ENCODE measurements around the gene MARK2.

The MARK2 gene

DNA sequence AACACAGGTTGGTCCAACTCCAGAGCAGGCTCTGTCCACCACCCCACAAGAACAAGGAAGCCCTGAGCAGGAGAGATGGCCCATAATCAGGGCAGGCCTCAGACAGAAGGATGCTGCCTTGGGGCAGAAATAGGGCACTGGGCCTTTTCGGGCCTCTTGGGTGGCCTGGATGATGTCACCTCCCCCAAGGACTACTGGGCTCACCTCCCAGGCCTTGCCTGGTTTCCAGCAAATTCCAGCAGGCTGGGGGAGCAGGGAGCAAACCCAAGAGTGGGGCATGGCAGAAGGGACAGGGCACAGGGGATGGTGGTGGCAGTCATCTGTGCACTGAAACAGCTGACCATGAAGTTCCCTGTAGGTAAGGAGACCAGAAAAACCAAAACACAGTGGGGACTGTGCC lies 94.5 kb downstream of the MARK2 start:
- Histone ChIP-seq H3K27ac (ENCODE audit: low read depth, low read length) (no peak overlapping the region), H3K9ac (ENCODE audit: low read depth, low read length) (no peak overlapping the region), H3K27me3 (ENCODE audit: control insufficient read depth, insufficient read depth, low read length) (peaks cover 2% of the 10 kb centered on the region), H3K36me3 (ENCODE audit: control insufficient read depth, insufficient read depth, low read length) (no peaks in the 10 kb centered on the region), H3K9me3 (ENCODE audit: control insufficient read depth, insufficient read depth, low read length) (no peaks in the 10 kb centered on the region), H3K4me3 (ENCODE audit: low read depth, low read length) (no peak overlapping the region), H3K4me1 (ENCODE audit: control insufficient read depth, insufficient read depth, low read length) (no peaks in the 10 kb centered on the region)

DNA sequence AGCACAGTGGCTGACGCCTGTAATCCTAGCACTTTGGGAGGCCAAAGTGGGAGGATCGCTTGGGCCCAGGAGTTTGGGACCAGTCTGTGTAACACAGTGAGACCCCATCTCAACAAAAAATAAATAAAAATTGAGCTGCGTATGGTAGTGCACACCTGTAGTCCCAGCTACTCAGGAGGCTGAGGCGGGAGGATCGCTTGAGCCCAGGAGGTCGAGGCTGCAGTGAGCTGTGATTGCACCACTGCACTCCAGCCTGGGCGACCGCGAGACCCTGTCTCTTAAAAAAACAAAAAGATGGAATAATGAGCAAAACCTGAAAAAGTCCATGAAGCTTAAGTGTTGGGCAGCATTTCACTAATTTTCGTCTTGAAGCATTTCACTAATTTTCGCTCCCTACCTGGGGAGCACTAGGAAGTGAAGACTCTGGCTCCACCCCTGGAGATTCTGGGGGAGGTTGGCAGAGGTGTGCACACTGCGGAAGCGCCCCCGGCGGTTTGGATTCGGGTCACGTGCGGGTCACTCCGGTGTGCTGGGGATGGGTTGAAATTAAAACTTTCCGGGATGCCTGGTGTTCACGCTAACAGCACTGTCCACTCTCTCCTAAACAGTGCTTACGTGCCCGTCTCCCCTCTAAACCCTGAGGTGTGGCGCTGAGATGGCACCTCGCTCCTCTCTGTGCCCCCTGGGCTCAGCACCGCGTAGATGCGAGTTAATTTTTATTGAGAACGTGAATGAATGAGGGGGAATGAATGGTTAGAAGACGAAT lies 99.0 kb downstream of the MARK2 start:
- Histone ChIP-seq H3K9ac (ENCODE audit: low read depth, low read length) (no peak overlapping the region), H3K36me3 (ENCODE audit: control insufficient read depth, insufficient read depth, low read length) (peaks cover 5% of the 10 kb centered on the region), H3K27me3 (ENCODE audit: control insufficient read depth, insufficient read depth, low read length) (no peaks in the 10 kb centered on the region), H3K9me3 (ENCODE audit: control insufficient read depth, insufficient read depth, low read length) (no peaks in the 10 kb centered on the region), H3K4me3 (ENCODE audit: low read depth, low read length) (peak overlapping the region; percentile 86), H3K27ac (ENCODE audit: low read depth, low read length) (peak overlapping the region; percentile 89), H3K4me1 (ENCODE audit: control insufficient read depth, insufficient read depth, low read length) (no peaks in the 10 kb centered on the region)

DNA sequence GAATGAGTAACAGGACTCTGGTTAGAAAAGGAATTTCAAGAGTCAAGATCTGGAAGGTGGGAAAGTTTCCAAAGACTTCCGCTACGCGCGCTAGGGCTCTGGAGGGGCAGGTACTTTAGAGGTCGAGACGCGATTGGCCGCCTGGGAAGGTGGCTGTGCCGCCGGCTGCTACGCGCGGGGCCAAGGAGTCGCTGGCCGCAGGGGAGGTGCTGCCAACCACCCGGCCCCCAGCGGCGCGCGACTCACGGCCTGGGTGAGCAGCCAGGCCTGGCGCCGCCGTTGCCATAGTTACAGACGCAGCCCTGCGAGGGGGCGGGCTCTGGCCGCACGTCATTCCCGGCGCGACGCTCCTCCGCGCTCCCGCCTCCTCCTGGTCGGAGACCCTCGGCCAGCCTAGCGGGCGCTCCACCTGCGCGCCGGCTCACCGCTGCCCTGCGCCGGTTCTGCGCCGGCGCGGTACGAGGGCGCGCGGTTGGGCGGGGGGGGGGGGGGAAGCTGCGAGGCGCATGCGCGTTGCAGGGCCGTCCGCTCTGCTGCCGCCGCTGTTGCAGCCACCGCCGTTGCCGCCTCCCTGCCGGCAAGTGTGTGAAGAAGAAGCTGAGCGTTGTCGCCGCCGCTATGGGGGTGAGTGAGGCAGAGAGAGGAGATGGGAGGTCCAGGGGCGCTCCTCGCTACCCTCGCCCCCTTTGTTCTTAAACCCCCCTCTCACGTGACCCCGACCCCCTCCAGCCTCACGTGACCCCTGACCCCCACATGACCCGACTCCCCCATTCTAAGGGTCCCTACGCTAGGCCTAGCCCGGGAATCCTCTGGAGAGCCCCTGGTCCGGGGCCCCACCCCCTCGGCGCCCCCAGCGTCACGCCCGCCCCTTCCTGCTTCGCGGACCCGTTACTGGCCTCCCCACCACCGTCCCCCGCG lies 99.8 kb downstream of the MARK2 start, which contains the start of gene NAA40:
NAA40 (plus strand) TSS at position 524 of the 918 bp plus-strand sequence; CDS start at position 619, 95 bp downstream.
- H3K36me3 ChIP-seq (ENCODE audit: control insufficient read depth, insufficient read depth, low read length), result peaks cover 8% of the 10 kb centered on the region
- H3K27me3 ChIP-seq (ENCODE audit: control insufficient read depth, insufficient read depth, low read length), result no peaks in the 10 kb centered on the region
- H3K4me1 ChIP-seq (ENCODE audit: control insufficient read depth, insufficient read depth, low read length), result no peaks in the 10 kb centered on the region
- peak within 1 kb of the TSS; percentile 86 for H3K4me3 ChIP-seq (ENCODE audit: low read depth, low read length)
- H3K9me3 ChIP-seq (ENCODE audit: control insufficient read depth, insufficient read depth, low read length), result no peaks in the 10 kb centered on the region
- peak within 1 kb of the TSS; percentile 93 for H3K9ac ChIP-seq (ENCODE audit: low read depth, low read length)
- peak within 1 kb of the TSS; percentile 96 for H3K27ac ChIP-seq (ENCODE audit: low read depth, low read length)

DNA sequence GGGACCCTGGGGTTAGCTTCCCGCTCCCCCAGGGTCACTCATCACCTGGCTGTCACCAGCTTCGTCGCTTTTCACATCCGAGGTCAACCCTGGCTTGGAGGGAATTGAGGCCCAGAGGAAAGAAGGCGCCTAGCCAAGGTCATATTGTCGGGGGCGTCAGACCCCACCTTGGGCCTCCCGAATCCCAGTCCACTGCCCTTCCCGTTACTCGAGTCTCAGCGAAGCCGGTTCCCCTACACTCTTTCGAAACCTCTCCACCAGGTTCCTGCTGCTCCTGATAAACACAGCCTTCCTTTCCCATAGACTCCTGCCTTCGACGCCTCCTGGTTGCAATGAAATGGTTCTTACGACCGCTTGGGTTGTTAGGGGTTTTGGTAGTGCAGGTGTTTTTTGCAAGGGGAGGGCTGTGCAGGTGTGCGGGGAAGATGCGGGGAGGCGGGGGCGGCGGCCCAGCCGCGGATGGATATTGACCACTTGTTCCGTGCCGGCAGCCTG lies 100.5 kb downstream of the MARK2 start:
- peak overlapping the region; percentile 96 for H3K27ac ChIP-seq (ENCODE audit: low read depth, low read length)
- H3K4me1 ChIP-seq (ENCODE audit: control insufficient read depth, insufficient read depth, low read length), result no peaks in the 10 kb centered on the region
- H3K9me3 ChIP-seq (ENCODE audit: control insufficient read depth, insufficient read depth, low read length), result no peaks in the 10 kb centered on the region
- peak overlapping the region; percentile 37; the same call in 1 of the 2 replicates for H3K9ac ChIP-seq (ENCODE audit: low read depth, low read length)
- H3K36me3 ChIP-seq (ENCODE audit: control insufficient read depth, insufficient read depth, low read length), result peaks cover 8% of the 10 kb centered on the region
- no peaks in the 10 kb centered on the region for H3K27me3 ChIP-seq (ENCODE audit: control insufficient read depth, insufficient read depth, low read length)
- peak overlapping the region; percentile 83 for H3K4me3 ChIP-seq (ENCODE audit: low read depth, low read length)

DNA sequence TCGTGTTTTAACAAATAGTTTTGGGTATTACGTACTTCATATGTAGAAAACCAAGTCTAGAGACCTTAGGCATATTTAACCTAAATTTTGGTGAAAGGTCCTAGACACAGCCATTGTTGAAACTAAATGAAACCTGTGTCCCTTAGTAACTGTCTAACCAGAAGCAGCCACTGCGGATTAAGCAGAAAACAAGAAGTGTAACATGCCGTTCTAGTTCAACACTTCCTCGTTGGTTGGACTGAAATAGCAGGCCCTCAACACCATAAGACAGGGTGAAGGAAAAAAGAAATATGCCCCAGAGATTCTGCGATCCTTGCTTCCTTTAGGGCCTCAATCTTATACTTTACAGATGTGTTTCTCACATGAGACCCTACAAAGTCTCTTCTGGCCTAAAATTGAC lies 101.9 kb downstream of the MARK2 start:
- H3K4me3 ChIP-seq (ENCODE audit: low read depth, low read length), result no peak overlapping the region
- peaks cover 11% of the 10 kb centered on the region for H3K36me3 ChIP-seq (ENCODE audit: control insufficient read depth, insufficient read depth, low read length)
- no peak overlapping the region for H3K27ac ChIP-seq (ENCODE audit: low read depth, low read length)
- H3K9me3 ChIP-seq (ENCODE audit: control insufficient read depth, insufficient read depth, low read length), result no peaks in the 10 kb centered on the region
- no peak overlapping the region for H3K9ac ChIP-seq (ENCODE audit: low read depth, low read length)
- no peaks in the 10 kb centered on the region for H3K4me1 ChIP-seq (ENCODE audit: control insufficient read depth, insufficient read depth, low read length)
- no peaks in the 10 kb centered on the region for H3K27me3 ChIP-seq (ENCODE audit: control insufficient read depth, insufficient read depth, low read length)

DNA sequence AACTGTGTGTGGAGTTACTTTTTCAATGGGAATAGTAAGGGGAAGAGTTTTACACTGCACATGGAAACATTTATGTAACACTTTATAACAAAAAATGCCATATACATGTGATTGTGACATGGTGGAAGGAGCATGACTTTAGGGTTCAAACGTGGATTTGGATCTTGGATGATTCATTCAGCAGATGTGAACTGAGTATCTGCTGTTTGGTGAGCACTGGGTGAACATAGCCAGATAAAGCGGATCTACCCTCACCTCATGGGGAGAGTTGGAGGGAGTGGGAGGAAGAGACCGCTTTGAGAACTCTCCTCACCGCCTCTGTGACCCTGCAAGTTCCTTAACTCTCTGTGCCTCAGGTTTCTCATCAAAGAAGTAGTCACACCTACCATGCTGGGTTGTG lies 103.0 kb downstream of the MARK2 start:
- Histone ChIP-seq H3K9ac (ENCODE audit: low read depth, low read length) (no peak overlapping the region), H3K9me3 (ENCODE audit: control insufficient read depth, insufficient read depth, low read length) (no peaks in the 10 kb centered on the region), H3K4me3 (ENCODE audit: low read depth, low read length) (no peak overlapping the region), H3K27ac (ENCODE audit: low read depth, low read length) (no peak overlapping the region), H3K27me3 (ENCODE audit: control insufficient read depth, insufficient read depth, low read length) (no peaks in the 10 kb centered on the region), H3K4me1 (ENCODE audit: control insufficient read depth, insufficient read depth, low read length) (no peaks in the 10 kb centered on the region), H3K36me3 (ENCODE audit: control insufficient read depth, insufficient read depth, low read length) (peaks cover 22% of the 10 kb centered on the region)

DNA sequence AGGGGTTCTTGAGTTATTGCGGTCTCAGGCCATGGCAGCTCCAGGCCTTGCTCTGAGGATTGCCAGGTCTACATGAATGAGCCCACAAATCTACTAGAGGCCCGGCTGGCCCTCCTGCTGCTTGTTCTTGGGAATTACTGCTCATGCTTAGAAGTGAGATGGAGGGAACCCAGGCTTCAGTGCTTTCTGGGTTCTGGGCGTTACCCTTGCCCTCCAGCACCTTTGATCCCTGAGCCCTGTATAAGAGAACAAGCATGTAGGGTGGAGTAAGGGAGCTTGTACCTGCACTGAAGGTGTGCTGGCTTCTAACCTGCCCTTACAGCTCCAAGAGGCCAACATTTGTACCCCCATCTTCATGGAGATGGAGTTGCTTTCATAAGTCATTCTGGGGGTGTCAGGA lies 103.9 kb downstream of the MARK2 start:
- Histone ChIP-seq H3K4me3 (ENCODE audit: low read depth, low read length) (no peak overlapping the region), H3K4me1 (ENCODE audit: control insufficient read depth, insufficient read depth, low read length) (no peaks in the 10 kb centered on the region), H3K9ac (ENCODE audit: low read depth, low read length) (no peak overlapping the region), H3K27me3 (ENCODE audit: control insufficient read depth, insufficient read depth, low read length) (no peaks in the 10 kb centered on the region), H3K36me3 (ENCODE audit: control insufficient read depth, insufficient read depth, low read length) (peaks cover 27% of the 10 kb centered on the region), H3K27ac (ENCODE audit: low read depth, low read length) (no peak overlapping the region), H3K9me3 (ENCODE audit: control insufficient read depth, insufficient read depth, low read length) (no peaks in the 10 kb centered on the region)

DNA sequence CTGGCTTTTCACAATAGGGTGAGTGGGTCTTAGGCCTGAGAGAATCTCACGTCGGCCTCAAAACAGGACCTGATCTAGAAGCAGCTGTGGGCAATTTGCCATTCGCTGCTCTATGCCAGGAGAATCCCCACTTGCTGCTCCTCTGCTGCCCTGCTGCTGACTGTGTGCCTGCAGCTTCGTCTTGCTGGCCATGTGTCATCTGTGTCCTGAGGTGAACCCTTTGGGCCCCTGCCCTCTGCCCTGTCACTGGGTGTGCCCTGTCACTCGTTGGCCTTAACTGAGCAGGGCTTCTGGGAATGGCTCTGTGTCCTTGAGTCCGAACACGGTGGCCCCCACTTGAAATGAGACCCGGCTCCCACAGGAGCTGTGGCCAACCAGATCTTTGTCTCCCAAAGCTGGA lies 106.1 kb downstream of the MARK2 start:
- H3K27ac ChIP-seq (ENCODE audit: low read depth, low read length), result no peak overlapping the region
- H3K27me3 ChIP-seq (ENCODE audit: control insufficient read depth, insufficient read depth, low read length), result no peaks in the 10 kb centered on the region

DNA sequence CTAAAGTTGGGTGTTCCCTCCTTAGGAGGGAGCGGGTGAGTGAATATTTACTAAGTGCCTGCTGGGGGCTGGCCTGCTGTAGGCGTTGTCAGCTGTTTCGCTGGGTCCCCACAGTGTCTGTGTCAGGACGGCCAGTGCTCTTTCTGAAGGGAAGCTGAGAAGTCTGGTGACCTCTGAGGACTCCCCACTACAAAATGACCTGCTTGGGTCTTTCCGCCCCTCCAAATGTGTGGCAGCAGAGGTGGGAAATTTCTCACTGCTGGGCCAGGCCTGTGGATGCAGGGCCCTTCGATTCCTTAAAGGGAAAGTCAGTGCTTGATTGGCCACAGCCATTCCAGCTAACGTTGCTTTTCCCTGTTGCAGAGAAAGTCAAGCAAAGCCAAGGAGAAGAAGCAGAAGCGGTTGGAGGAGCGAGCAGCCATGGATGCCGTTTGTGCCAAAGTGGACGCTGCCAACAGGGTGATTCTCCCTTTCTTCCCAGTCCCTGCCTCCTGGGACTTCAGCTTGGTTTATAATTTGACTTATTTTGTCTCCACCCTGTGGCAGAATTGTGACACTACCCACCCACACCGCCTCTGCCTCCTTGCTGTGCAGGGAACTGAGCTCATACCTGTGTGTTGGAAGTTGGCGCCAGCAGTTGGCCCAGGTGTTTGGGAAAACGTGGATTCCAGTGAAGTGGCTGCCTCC lies 106.7 kb downstream of the MARK2 start:
- Histone ChIP-seq H3K9ac (ENCODE audit: low read depth, low read length) (no peak overlapping the region), H3K27me3 (ENCODE audit: control insufficient read depth, insufficient read depth, low read length) (no peaks in the 10 kb centered on the region), H3K27ac (ENCODE audit: low read depth, low read length) (no peak overlapping the region), H3K9me3 (ENCODE audit: control insufficient read depth, insufficient read depth, low read length) (no peaks in the 10 kb centered on the region), H3K4me1 (ENCODE audit: control insufficient read depth, insufficient read depth, low read length) (no peaks in the 10 kb centered on the region), H3K4me3 (ENCODE audit: low read depth, low read length) (no peak overlapping the region), H3K36me3 (ENCODE audit: control insufficient read depth, insufficient read depth, low read length) (peaks cover 37% of the 10 kb centered on the region)

More for the DNA sequence above, 106.1 kb downstream of the MARK2 start:
- no peak overlapping the region for H3K4me3 ChIP-seq (ENCODE audit: low read depth, low read length)
- H3K9me3 ChIP-seq (ENCODE audit: control insufficient read depth, insufficient read depth, low read length), result no peaks in the 10 kb centered on the region
- no peak overlapping the region for H3K9ac ChIP-seq (ENCODE audit: low read depth, low read length)
- H3K36me3 ChIP-seq (ENCODE audit: control insufficient read depth, insufficient read depth, low read length), result peaks cover 37% of the 10 kb centered on the region
- H3K4me1 ChIP-seq (ENCODE audit: control insufficient read depth, insufficient read depth, low read length), result no peaks in the 10 kb centered on the region

DNA sequence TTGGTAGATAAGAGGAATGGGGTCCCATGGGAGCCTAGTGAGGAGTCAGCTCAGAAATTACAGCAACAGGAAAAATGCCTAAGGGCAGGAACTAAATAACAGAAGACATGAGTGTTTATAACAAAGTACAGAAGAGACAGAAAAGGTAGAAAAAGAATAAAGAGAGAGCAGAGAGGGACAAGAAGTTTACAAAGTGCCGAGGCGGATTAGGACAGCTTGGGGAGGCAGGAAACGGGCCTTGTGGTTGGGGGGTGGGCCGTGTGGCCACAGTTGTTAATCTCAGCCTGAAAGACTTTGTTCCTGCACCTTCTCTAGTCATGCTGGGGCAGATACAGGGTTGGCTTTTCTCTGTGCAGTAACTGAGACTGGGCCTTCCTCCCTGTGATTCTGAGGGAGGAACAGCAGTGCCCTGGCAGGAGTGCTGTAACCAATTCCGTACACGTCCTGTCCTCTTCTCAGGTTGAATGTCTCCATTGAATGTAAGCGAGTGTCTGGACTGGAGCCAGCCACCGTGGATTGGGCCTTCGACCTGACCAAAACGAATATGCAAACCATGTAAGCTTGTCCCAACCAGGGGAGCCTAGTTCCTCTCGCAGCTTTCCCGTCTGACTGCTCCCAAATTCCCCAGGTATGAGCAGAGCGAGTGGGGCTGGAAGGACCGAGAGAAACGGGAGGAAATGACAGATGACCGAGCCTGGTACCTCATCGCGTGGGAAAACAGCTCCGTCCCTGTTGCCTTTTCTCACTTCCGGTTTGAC lies 113.0 kb downstream of the MARK2 start:
- no peak overlapping the region for H3K9ac ChIP-seq (ENCODE audit: low read depth, low read length)
- H3K4me1 ChIP-seq (ENCODE audit: control insufficient read depth, insufficient read depth, low read length), result no peaks in the 10 kb centered on the region
- H3K27ac ChIP-seq (ENCODE audit: low read depth, low read length), result no peak overlapping the region
- H3K9me3 ChIP-seq (ENCODE audit: control insufficient read depth, insufficient read depth, low read length), result no peaks in the 10 kb centered on the region
- peaks cover 63% of the 10 kb centered on the region for H3K36me3 ChIP-seq (ENCODE audit: control insufficient read depth, insufficient read depth, low read length)
- H3K27me3 ChIP-seq (ENCODE audit: control insufficient read depth, insufficient read depth, low read length), result no peaks in the 10 kb centered on the region
- H3K4me3 ChIP-seq (ENCODE audit: low read depth, low read length), result no peak overlapping the region
